H9 (cell line): ENCODE results near the gene PCBP2. TPM values are rescaled to one million over a fixed set of nuclear protein-coding genes. Genes with fewer than 3 reads are reported as not detected.

Experiments used
- DNase-seq: peaks from one replicate; pipeline ENCODE4 v3.0.0-alpha.2; 2017
- H2AFZ ChIP-seq: one replicate; pipeline ENCODE4 v1.6.1; 2013; ENCODE audit warnings: mild to moderate bottlenecking, low read length, control low read depth, moderate library complexity
- H2AK5ac ChIP-seq: 2 replicates; pipeline ENCODE4 v1.6.1; 2013; ENCODE audit warnings: low read length, control low read depth, mixed read lengths; ENCODE audit not compliant: insufficient read length
- H2BK120ac ChIP-seq: one replicate; pipeline ENCODE4 v1.6.1; 2013; ENCODE audit warnings: low read depth, mild to moderate bottlenecking, low read length, control low read depth, inconsistent platforms; ENCODE audit not compliant: poor library complexity, severe bottlenecking
- H2BK12ac ChIP-seq: 2 replicates; pipeline ENCODE4 v1.6.1; 2013; ENCODE audit warnings: low read length, control low read depth, mixed read lengths, low read depth; ENCODE audit not compliant: insufficient read length
- H2BK15ac ChIP-seq: 2 replicates; pipeline ENCODE4 v1.6.1; 2013; ENCODE audit warnings: low read depth, low read length, control low read depth
- H2BK20ac ChIP-seq: one replicate; pipeline ENCODE4 v1.6.1; 2013; ENCODE audit warnings: low read depth, mild to moderate bottlenecking, low read length, control low read depth, inconsistent platforms; ENCODE audit not compliant: poor library complexity, severe bottlenecking
- H2BK5ac ChIP-seq: 2 replicates; pipeline ENCODE4 v1.6.1; 2013; ENCODE audit warnings: low read length, control low read depth, mixed read lengths; ENCODE audit not compliant: insufficient read length
- H3K14ac ChIP-seq: 2 replicates; pipeline ENCODE4 v1.6.1; 2013; ENCODE audit warnings: low read length, control low read depth; ENCODE audit not compliant: insufficient read depth
- H3K18ac ChIP-seq: 2 replicates; pipeline ENCODE4 v1.6.1; 2013; ENCODE audit warnings: low read depth, mild to moderate bottlenecking, mixed read lengths, low read length, control low read depth; ENCODE audit not compliant: insufficient read length
- H3K23ac ChIP-seq: 2 replicates; pipeline ENCODE4 v1.6.1; 2013; ENCODE audit warnings: low read length, control low read depth, mixed read lengths, low read depth; ENCODE audit not compliant: insufficient read length
- H3K23me2 ChIP-seq: 2 replicates; pipeline ENCODE4 v1.6.1; 2013; ENCODE audit warnings: low read depth, mild to moderate bottlenecking, mixed read lengths, low read length, control low read depth; ENCODE audit not compliant: insufficient read length, poor library complexity, severe bottlenecking
- H3K27ac ChIP-seq: 2 replicates; pipeline ENCODE4 v1.5.1; 2013; ENCODE audit warnings: low read length, control low read depth, mixed read lengths, low read depth; ENCODE audit not compliant: insufficient read length
- H3K27me3 ChIP-seq: 2 replicates; pipeline ENCODE4 v1.6.1; 2013; ENCODE audit warnings: low read length, control low read depth, inconsistent platforms; ENCODE audit not compliant: insufficient read depth
- H3K4ac ChIP-seq: 2 replicates; pipeline ENCODE4 v1.6.1; 2013; ENCODE audit warnings: low read depth, mild to moderate bottlenecking, control low read depth, inconsistent platforms, low read length, moderate library complexity
- H3K4me1 ChIP-seq: 2 replicates; pipeline ENCODE4 v1.6.1; 2013; ENCODE audit warnings: low read length, control low read depth, inconsistent platforms; ENCODE audit not compliant: insufficient read depth
- H3K4me2 ChIP-seq: 2 replicates; pipeline ENCODE4 v1.6.1; 2013; ENCODE audit warnings: low read length, control low read depth, mixed read lengths; ENCODE audit not compliant: insufficient read length, insufficient read depth
- H3K56ac ChIP-seq: 2 replicates; pipeline ENCODE4 v1.6.1; 2013; ENCODE audit warnings: low read depth, mild to moderate bottlenecking, mixed read lengths, low read length, control low read depth; ENCODE audit not compliant: insufficient read length
- H3K79me1 ChIP-seq: 2 replicates; pipeline ENCODE4 v1.6.1; 2013; ENCODE audit warnings: low read depth, mild to moderate bottlenecking, moderate library complexity, low read length, control low read depth, inconsistent platforms; ENCODE audit not compliant: insufficient read depth, poor library complexity, severe bottlenecking
- H3K79me2 ChIP-seq: 2 replicates; pipeline ENCODE4 v1.6.1; 2013; ENCODE audit warnings: low read length, control low read depth, inconsistent platforms; ENCODE audit not compliant: insufficient read depth
- H3K9ac ChIP-seq: 2 replicates; pipeline ENCODE4 v1.6.1; 2013; ENCODE audit warnings: low read length, control low read depth, mixed read lengths; ENCODE audit not compliant: insufficient read length; ENCODE audit errors: extremely low read depth
- H3K9me3 ChIP-seq: one replicate; pipeline ENCODE4 v1.6.1; 2013; ENCODE audit warnings: low read depth, low read length, inconsistent platforms; ENCODE audit not compliant: control insufficient read depth
- H3T11ph ChIP-seq: one replicate; pipeline ENCODE4 v1.6.1; 2013; ENCODE audit warnings: mild to moderate bottlenecking, low read length, control low read depth, inconsistent platforms
- H4K20me1 ChIP-seq: one replicate; pipeline ENCODE4 v1.6.1; 2013; ENCODE audit not compliant: control insufficient read depth, insufficient read length, insufficient read depth
- H4K5ac ChIP-seq: 2 replicates; pipeline ENCODE4 v1.6.1; 2013; ENCODE audit warnings: low read depth, mild to moderate bottlenecking, mixed read lengths, low read length, control low read depth; ENCODE audit not compliant: insufficient read length
- H4K8ac ChIP-seq: replicated peaks from 2 replicates; pipeline ENCODE4 v1.6.1; 2013; ENCODE audit warnings: low read length, control low read depth, mixed read lengths, low read depth; ENCODE audit not compliant: insufficient read length
- H4K91ac ChIP-seq: 2 replicates; pipeline ENCODE4 v1.6.1; 2013; ENCODE audit warnings: low read depth, mild to moderate bottlenecking, moderate library complexity, mixed read lengths, low read length, control low read depth; ENCODE audit not compliant: insufficient read length
- H3K27ac Mint-ChIP-seq, 3 experiments: 2 replicates in 2 of 3; 3 replicates in 1 of 3; pipeline ENCODE4 v1.8.0; 2020 to 2021; ENCODE audit warnings: mixed read lengths in 3 of 3, mild to moderate bottlenecking in 1 of 3, moderate library complexity in 1 of 3
- H3K27me3 Mint-ChIP-seq: 2 replicates; pipeline ENCODE4 v1.8.0; 2021; ENCODE audit warnings: low read depth, mild to moderate bottlenecking, moderate library complexity, mixed read lengths
- H3K36me3 Mint-ChIP-seq, 3 experiments: 2 replicates in 2 of 3; 3 replicates in 1 of 3; pipeline ENCODE4 v1.8.0; 2020 to 2021; ENCODE audit warnings: low read depth in 3 of 3, mixed read lengths in 3 of 3; ENCODE audit not compliant: insufficient read depth in 1 of 3
- H3K4me1 Mint-ChIP-seq, 2 experiments: 2 replicates each; pipeline ENCODE4 v1.8.0; 2020; ENCODE audit warnings: mixed read lengths in 2 of 2
- H3K4me3 Mint-ChIP-seq, 2 experiments: 2 replicates in 1 of 2; 3 replicates in 1 of 2; pipeline ENCODE4 v1.8.0; 2020 to 2021; ENCODE audit warnings: mild to moderate bottlenecking in 2 of 2, mixed read lengths in 2 of 2, moderate library complexity in 1 of 2
- H3K9me3 Mint-ChIP-seq, 2 experiments: 2 replicates in 1 of 2; 3 replicates in 1 of 2; pipeline ENCODE4 v1.8.0; 2020; ENCODE audit warnings: mild to moderate bottlenecking in 2 of 2, mixed read lengths in 2 of 2, moderate library complexity in 1 of 2
- CTCF ChIP-seq: fragments of 200-600 bp; sonication (generic); conservative IDR thresholded peaks from 3 replicates; pipeline ENCODE4 v1.8.0; 2021; ENCODE audit warnings: antibody characterized with exemption, mild to moderate bottlenecking
- whole genome bisulfite sequencing: extraction: QIAGEN DNeasy Blood & Tissue Kit; methylation state at CpG from one replicate; pipeline ENCODE4 v1.1.7; 2013; ENCODE audit warnings: missing lambda C conversion rate, low lambda C conversion rate, mixed read lengths; ENCODE audit not compliant: insufficient read length; ENCODE audit errors: extremely low coverage; 5-methylcytosine and 5-hydroxymethylcytosine counted together
- total RNA-seq: library from RNA; stranded (reverse); gene quantifications from 2 replicates; pipeline ENCODE4 v1.2.1, GENCODE V29; 2021

PCBP2 gene
- total RNA-seq, 1 experiment from 2014 or later: 1,207 TPM

GRCh38 chr12:53483979-53484377, 32.1 kb downstream of the PCBP2 start:
- no peak overlapping the region for H3K27ac ChIP-seq
- TF ChIP-seq CTCF: no peak
- Mint-ChIP-seq H3K27me3 (peaks cover 1% of the 10 kb centered on the region; the same call in 1 of the 2 replicates), H3K4me3 (no peak overlapping the region), H3K4me1 (peaks cover 15 to 28% of the 10 kb centered on the region in 2 experiments), H3K36me3 (peaks cover 40 to 70% (median 68%) of the 10 kb centered on the region in 3 experiments), H3K27ac (peak overlapping the region; percentile 24 to 82 (median 49); a peak in 6 of 7 replicates), H3K9me3 (no peaks in the 10 kb centered on the region)
- H3K79me2 ChIP-seq: no peaks in the 10 kb centered on the region
- no peak overlapping the region for H2AK5ac ChIP-seq
- no peak overlapping the region for H4K8ac ChIP-seq
- H3K4me2 ChIP-seq: no peak overlapping the region
- H2BK12ac ChIP-seq: no peak overlapping the region
- H2BK15ac ChIP-seq: no peak overlapping the region
- H2BK20ac ChIP-seq: no peak overlapping the region
- WGBS: no CpG with 5 or more reads among the region's 4 CpGs
- H3K9ac ChIP-seq: no peak overlapping the region
- no peak for DNase-seq
- H3K23me2 ChIP-seq: no peaks in the 10 kb centered on the region
- H3K4me1 ChIP-seq: no peaks in the 10 kb centered on the region
- H3K56ac ChIP-seq: no peak overlapping the region
- no peak overlapping the region for H3K18ac ChIP-seq
- H4K5ac ChIP-seq: no peak overlapping the region
- no peak overlapping the region for H3K14ac ChIP-seq
- H3K23ac ChIP-seq: no peak overlapping the region
- H2BK120ac ChIP-seq: no peak overlapping the region
- no peak overlapping the region for H2AFZ ChIP-seq
- no peaks in the 10 kb centered on the region for H3K79me1 ChIP-seq
- no peak overlapping the region for H2BK5ac ChIP-seq
- no peak overlapping the region for H3K4ac ChIP-seq
- no peaks in the 10 kb centered on the region for H3K9me3 ChIP-seq
- no peak overlapping the region for H4K91ac ChIP-seq
- no peaks in the 10 kb centered on the region for H4K20me1 ChIP-seq
- H3K27me3 ChIP-seq: no peaks in the 10 kb centered on the region
- H3T11ph ChIP-seq: no peak overlapping the region
